Omental fat pad (tissue), 4 donors: ENCODE data around the gene GDAP1L1. TPM values are rescaled to one million over a fixed set of nuclear protein-coding genes. Genes with fewer than 3 reads are reported as not detected.

Source experiments
- total RNA-seq, 4 donors: library from RNA; depleted of rRNA; stranded (reverse); fragments of >200 nt; gene quantifications; one replicate each; pipeline ENCODE4 v1.1.0, GENCODE V29; 2016

GDAP1L1 gene
- total RNA-seq, 4 donors from 2014 or later = not detected

Other genes with a start within 250 kb of the GDAP1L1 start
- gene JPH2, start 60.1 kb upstream of the GDAP1L1 start, total RNA-seq = 1 to 10 TPM; 2.6 to 7.9 (median 7.1) TPM
- gene OSER1, start 36.5 kb upstream of the GDAP1L1 start, total RNA-seq = 10 to 100 TPM; 42.8 to 65.0 (median 49.7) TPM
- gene FITM2, start 63.9 kb downstream of the GDAP1L1 start, total RNA-seq = 10 to 100 TPM; 13.0 to 21.4 (median 19.8) TPM
- gene R3HDML, start 89.7 kb downstream of the GDAP1L1 start, total RNA-seq = not detected
- not detected for gene HNF4A, start 108.4 kb downstream of the GDAP1L1 start, total RNA-seq
- gene TTPAL, start 228.6 kb downstream of the GDAP1L1 start, total RNA-seq = 10 to 100 TPM; 14.5 to 40.8 (median 23.6) TPM